Measurements from ENCODE around the gene KCNQ1.

The KCNQ1 gene

DNA sequence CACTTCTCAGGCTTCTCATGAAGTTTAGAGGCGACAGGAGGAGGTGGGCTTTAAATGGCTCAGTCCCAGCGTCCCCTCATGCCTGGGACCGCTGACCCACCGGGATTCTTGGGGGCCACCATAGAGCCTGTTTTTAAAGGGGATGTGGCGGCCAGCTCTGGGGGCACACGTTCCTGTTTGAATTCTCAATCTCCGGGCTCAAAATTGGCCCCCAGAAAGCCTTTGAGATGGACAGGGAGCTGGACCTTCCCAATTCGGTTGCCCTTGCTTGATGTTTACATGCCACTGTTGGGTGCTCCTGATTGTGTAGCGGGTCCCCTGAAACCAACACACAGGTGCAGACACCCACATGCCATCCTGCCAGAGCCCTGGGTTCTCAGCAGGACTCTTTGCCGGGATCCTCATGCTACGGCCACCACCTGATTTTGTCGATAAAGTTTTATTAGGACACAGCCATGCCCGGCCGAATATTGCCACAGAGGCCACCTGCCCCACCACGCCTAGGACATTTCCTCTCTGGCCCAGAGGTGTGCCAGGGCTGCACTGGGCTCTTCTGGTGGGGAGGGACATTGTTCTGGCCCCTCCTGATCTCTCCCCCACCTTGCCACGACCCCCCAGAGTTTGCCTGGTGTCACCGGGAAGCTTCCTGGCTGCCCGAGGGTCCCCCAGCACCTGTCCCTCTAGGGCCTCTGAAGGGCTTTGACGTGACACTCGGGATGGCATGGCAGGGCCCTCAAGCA is 71.6 kb downstream of the KCNQ1 start:
- H3K4me3 ChIP-seq (ENCODE audit: control insufficient read depth, low read depth, low read length): no peak overlapping the region
- DNase-seq (ENCODE audit: low read depth): no peak
- TF ChIP-seq, protein P1, sequence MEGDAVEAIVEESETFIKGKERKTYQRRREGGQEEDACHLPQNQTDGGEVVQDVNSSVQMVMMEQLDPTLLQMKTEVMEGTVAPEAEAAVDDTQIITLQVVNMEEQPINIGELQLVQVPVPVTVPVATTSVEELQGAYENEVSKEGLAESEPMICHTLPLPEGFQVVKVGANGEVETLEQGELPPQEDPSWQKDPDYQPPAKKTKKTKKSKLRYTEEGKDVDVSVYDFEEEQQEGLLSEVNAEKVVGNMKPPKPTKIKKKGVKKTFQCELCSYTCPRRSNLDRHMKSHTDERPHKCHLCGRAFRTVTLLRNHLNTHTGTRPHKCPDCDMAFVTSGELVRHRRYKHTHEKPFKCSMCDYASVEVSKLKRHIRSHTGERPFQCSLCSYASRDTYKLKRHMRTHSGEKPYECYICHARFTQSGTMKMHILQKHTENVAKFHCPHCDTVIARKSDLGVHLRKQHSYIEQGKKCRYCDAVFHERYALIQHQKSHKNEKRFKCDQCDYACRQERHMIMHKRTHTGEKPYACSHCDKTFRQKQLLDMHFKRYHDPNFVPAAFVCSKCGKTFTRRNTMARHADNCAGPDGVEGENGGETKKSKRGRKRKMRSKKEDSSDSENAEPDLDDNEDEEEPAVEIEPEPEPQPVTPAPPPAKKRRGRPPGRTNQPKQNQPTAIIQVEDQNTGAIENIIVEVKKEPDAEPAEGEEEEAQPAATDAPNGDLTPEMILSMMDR (IDR thresholded peaks at IDR 0.05; ENCODE audit: control insufficient read depth, insufficient read depth, low read depth, low read length, missing control alignments): no peak

DNA sequence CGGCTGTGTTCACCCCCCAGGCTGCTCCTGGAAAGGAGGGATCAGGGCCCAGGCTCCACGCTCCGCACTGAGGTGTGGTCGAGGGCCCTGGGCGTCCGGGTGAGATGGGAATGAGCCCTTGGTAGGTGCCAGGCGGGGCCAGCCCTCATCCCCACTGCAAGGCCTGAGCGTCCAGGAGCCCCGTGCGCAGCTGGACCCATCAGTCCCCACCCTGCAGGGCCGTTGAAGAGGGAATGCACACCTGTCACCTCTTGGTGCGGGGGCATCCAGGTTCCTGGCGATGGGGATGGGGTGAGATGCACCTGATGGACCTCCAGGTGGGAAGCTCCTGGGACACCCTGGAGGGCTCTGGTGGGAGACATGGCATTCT is 72.2 kb downstream of the KCNQ1 start:
- TF ChIP-seq, protein P1 (IDR thresholded peaks at IDR 0.05; ENCODE audit: control insufficient read depth, insufficient read depth, low read depth, low read length, missing control alignments): no peak
- H3K4me3 ChIP-seq (ENCODE audit: control insufficient read depth, low read depth, low read length): no peak overlapping the region
- no peak for DNase-seq (ENCODE audit: low read depth)

DNA sequence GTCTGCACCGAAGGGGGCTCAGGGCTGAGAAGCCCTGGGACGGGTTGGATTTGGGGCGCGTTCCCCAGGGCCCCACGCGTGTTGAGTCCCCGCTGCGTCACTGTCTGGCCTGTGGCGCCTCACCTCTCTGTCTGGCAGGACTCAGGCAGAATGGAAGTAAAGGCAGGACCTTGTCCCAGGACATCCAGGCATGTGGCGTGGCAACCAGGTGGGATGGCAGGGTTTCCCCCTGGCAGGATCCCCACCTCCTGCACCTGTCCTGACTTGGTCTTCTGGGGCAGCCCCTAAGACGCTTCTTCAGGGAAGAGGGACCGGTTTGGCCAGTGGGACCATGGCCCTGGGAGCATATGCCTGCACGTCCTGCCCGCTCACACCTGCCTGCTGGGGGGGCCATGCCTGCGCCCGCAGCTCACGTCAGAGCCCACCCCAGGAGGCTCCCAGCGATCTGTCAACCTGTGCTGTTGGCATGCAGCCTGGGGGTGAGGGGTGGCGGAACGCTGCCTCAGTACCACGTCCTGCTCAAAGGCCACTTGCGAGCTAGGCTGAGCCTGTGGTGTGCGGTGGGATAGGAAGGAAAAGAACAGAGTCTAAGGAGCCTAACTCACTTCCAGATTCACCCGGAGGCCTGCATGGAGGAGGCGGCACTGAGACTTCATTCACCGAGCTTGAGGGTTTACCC is 72.7 kb downstream of the KCNQ1 start:
- TF ChIP-seq, protein P1 (IDR thresholded peaks at IDR 0.05; ENCODE audit: control insufficient read depth, insufficient read depth, low read depth, low read length, missing control alignments): no peak

DNA sequence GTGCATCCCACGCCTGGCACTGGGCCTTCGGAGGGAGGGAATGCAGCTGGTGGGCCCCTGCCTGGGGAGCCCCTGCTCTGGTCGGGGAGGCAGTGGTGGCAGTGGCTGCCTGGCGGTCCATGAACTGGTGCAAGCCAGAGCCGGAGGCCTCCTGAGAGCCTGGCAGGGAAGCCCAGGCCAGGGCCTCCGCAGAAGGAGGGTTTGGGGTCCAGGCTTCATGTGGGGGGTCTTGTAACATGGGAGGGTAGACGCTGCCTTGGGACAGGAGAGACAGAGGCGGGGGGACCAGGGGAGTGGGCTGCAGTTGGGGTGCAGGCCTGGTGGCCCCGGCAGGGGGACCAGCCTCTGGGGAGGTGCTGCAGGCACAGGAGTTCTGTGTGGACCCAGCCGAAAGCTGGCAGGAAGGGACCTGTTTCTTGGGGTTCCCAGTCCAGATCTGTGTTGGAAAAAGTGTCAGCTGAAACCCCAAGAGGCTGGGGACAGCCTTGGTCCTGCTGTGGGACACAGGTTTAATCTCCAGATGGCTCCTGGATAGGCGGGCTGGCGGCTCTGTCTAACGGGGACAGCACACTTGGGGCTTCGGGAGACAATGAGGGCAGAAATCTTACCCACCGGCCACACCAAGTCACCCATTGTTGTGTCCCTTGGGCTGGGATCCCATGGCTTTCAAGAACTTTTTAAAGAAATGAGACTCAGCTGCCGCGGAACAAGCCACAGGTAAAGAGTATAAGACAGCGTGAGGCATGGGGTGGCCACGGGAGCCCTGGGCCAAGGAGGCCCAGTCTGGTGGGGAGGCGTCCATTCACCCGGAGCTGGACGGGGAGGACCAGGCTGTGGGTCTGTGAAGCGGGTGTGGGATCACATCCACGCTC is 73.5 kb downstream of the KCNQ1 start:
- no peak overlapping the region for H3K4me3 ChIP-seq (ENCODE audit: control insufficient read depth, low read depth, low read length)
- TF ChIP-seq, protein P1 (IDR thresholded peaks at IDR 0.05; ENCODE audit: control insufficient read depth, insufficient read depth, low read depth, low read length, missing control alignments): no peak
- no peak for DNase-seq (ENCODE audit: low read depth)

More for the DNA sequence above, 72.7 kb downstream of the KCNQ1 start:
- no peak for DNase-seq (ENCODE audit: low read depth)
- no peak overlapping the region for H3K4me3 ChIP-seq (ENCODE audit: control insufficient read depth, low read depth, low read length)

DNA sequence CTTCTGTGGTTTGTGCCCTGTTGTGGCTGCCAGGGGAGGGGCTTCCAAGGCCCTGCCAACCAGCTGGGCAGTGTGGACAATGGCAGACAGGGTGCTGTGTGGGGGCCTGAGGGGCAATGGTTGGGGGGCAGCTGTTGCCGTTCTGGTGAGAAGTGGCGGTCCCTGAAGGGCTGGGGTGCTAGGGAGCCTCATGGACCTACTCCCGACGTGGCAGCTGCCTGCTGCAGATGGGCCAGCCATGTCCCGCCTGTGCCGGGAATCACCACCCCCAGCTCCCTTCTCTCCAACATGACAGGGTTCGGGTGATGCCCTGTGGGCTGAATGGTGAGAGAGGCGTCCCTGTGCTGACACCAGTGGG is 74.2 kb downstream of the KCNQ1 start:
- H3K4me3 ChIP-seq (ENCODE audit: control insufficient read depth, low read depth, low read length): no peak overlapping the region
- TF ChIP-seq, protein P1 (IDR thresholded peaks at IDR 0.05; ENCODE audit: control insufficient read depth, insufficient read depth, low read depth, low read length, missing control alignments): no peak
- DNase-seq (ENCODE audit: low read depth): no peak

DNA sequence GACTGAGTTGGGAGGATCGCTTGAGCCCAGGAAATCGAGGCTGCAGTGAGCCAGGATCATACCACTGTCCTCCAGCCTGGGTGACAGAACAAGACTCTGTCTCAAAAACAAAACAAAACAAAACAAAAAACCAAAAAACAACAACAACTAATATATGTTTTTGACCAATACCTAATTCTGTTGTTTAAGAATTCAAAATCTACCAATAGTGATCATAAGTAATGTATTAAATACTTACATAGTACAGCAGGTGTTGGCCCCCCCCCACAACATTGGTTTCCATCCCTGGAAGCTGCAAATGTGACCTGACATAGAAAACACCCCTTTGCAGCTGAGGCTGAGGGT is 74.7 kb downstream of the KCNQ1 start:
- TF ChIP-seq, protein P1 (IDR thresholded peaks at IDR 0.05; ENCODE audit: control insufficient read depth, insufficient read depth, low read depth, low read length, missing control alignments): no peak
- no peak for DNase-seq (ENCODE audit: low read depth)
- no peak overlapping the region for H3K4me3 ChIP-seq (ENCODE audit: control insufficient read depth, low read depth, low read length)
